Raji (cell line): ENCODE measurements around the gene AZIN2.

Experiments
- POLR2A ChIP-seq: IDR thresholded peaks from 2 replicates; pipeline ENCODE4 v1.6.1; 2011; ENCODE audit warnings: low read depth, low read length, control low read depth; ENCODE audit not compliant: insufficient read depth

The AZIN2 gene

GRCh38 chr1:33082575-33083108 is 1.7 kb downstream of the AZIN2 start:
- TF ChIP-seq POLR2A = no peak

- no peak for TF ChIP-seq POLR2A
Observed at GRCh38 chr1:33085332-33085731, 4.4 kb downstream of the AZIN2 start.

GRCh38 chr1:33086384-33086850 is 5.5 kb downstream of the AZIN2 start:
- TF ChIP-seq POLR2A = no peak

- TF ChIP-seq POLR2A = no peak
Observed at GRCh38 chr1:33087677-33088076, 6.7 kb downstream of the AZIN2 start.

GRCh38 chr1:33088119-33088906 is 7.4 kb downstream of the AZIN2 start:
- TF ChIP-seq POLR2A = no peak

GRCh38 chr1:33089457-33089856 is 8.5 kb downstream of the AZIN2 start:
- no peak for TF ChIP-seq POLR2A

- no peak for TF ChIP-seq POLR2A
Observed at GRCh38 chr1:33092438-33092837, 11.5 kb downstream of the AZIN2 start.

- TF ChIP-seq POLR2A = no peak
Observed at GRCh38 chr1:33093004-33093403, 12.1 kb downstream of the AZIN2 start.

GRCh38 chr1:33094486-33094885 is 13.5 kb downstream of the AZIN2 start:
- no peak for TF ChIP-seq POLR2A

- no peak for TF ChIP-seq POLR2A
Observed at GRCh38 chr1:33094971-33095604, 14.1 kb downstream of the AZIN2 start.

GRCh38 chr1:33096363-33097005 is 15.5 kb downstream of the AZIN2 start:
- TF ChIP-seq POLR2A = no peak

- TF ChIP-seq POLR2A = no peak
Observed at GRCh38 chr1:33097137-33097611, 16.2 kb downstream of the AZIN2 start.

GRCh38 chr1:33097762-33098161 is 16.8 kb downstream of the AZIN2 start:
- no peak for TF ChIP-seq POLR2A

GRCh38 chr1:33098371-33098770 is 17.4 kb downstream of the AZIN2 start:
- TF ChIP-seq POLR2A = no peak

- TF ChIP-seq POLR2A = no peak
Observed at GRCh38 chr1:33099290-33100118, 18.6 kb downstream of the AZIN2 start.
